GM18951 (cell line): ENCODE measurements around the gene PRPF4.
"Not testable (repeated sequence)": the region's sequence is repeated elsewhere in the genome, so short reads cannot be mapped to it uniquely, and the experiment has no call there.

ENCODE experiments used
- POLR2A ChIP-seq: IDR thresholded peaks from 4 replicates; pipeline ENCODE4 v1.6.1; 2011; ENCODE audit warnings: mild to moderate bottlenecking; ENCODE audit not compliant: insufficient read length, insufficient read depth; ENCODE audit errors: extremely low read depth
- in situ Hi-C: fragments of 300-500 bp; cut with MboI; formaldehyde crosslinking; loops from one replicate; pipeline ENCODE4 v1.12.0; 2022; ENCODE audit warnings: low sequenced_read_pairs, mixed read lengths, inconsistent platforms; ENCODE audit not compliant: unreplicated experiment

PRPF4 gene

GRCh38 chr9:113275157-113276131 is at the start of gene PRPF4, which contains the start of gene CDC26:
Gene PRPF4, plus strand, starts transcription at chr9:113275658. Its CDS starts 86 bp downstream, at chr9:113275744.
Gene CDC26, minus strand, starts transcription at chr9:113275572. Its CDS starts 3,065 bp downstream, at chr9:113272507.
- peak; percentile 90 for TF ChIP-seq POLR2A
- in situ Hi-C loops = no loop called here

- no peak for TF ChIP-seq POLR2A
- in situ Hi-C loops = no loop called here
These were observed 48.0 kb upstream of the PRPF4 start for GRCh38 chr9:113227436-113227835.

- no peak for TF ChIP-seq POLR2A
- in situ Hi-C loops = no loop called here
These were observed 47.3 kb upstream of the PRPF4 start for GRCh38 chr9:113228130-113228665.

- TF ChIP-seq POLR2A = no peak
- in situ Hi-C loops = no loop called here
These were observed 43.8 kb upstream of the PRPF4 start for GRCh38 chr9:113231701-113232100.

- in situ Hi-C loops = not testable (repeated sequence)
These were observed 39.7 kb upstream of the PRPF4 start for GRCh38 chr9:113235701-113236255.

- in situ Hi-C loops = no loop called here
- TF ChIP-seq POLR2A = no peak
These were observed 38.4 kb upstream of the PRPF4 start for GRCh38 chr9:113237026-113237425.

- in situ Hi-C loops = no loop called here
- TF ChIP-seq POLR2A = no peak
These were observed 37.1 kb upstream of the PRPF4 start for GRCh38 chr9:113238202-113238858.

GRCh38 chr9:113238859-113239232 is 36.6 kb upstream of the PRPF4 start:
- in situ Hi-C loops = no loop called here
- no peak for TF ChIP-seq POLR2A

GRCh38 chr9:113241161-113241560 is 34.3 kb upstream of the PRPF4 start:
- in situ Hi-C loops = no loop called here
- TF ChIP-seq POLR2A = no peak

- no peak for TF ChIP-seq POLR2A
- in situ Hi-C loops = no loop called here
These were observed 30.9 kb upstream of the PRPF4 start for GRCh38 chr9:113244556-113244955.

- TF ChIP-seq POLR2A = no peak
- in situ Hi-C loops = no loop called here
These were observed 29.6 kb upstream of the PRPF4 start for GRCh38 chr9:113245894-113246293.

- in situ Hi-C loops = no loop called here
- TF ChIP-seq POLR2A = no peak
These were observed 28.5 kb upstream of the PRPF4 start for GRCh38 chr9:113246928-113247327.

- in situ Hi-C loops = no loop called here
- TF ChIP-seq POLR2A = no peak
These were observed 27.8 kb upstream of the PRPF4 start for GRCh38 chr9:113247640-113248039.

- in situ Hi-C loops = not testable (repeated sequence)
These were observed 25.8 kb upstream of the PRPF4 start for GRCh38 chr9:113249661-113250060.
